Activated naive CD4-positive, alpha-beta T cell treated with anti-CD3 and anti-CD28 coated beads, Interleukin-2, amount 50 U/mL, for 72 hours (primary cell): ENCODE measurements around the gene UBALD1. TPM values are rescaled to one million over a fixed set of nuclear protein-coding genes. Genes with fewer than 3 reads are reported as not detected.
A peak's percentile ranks its signal among the peaks of the same experiment; 100 is the strongest.

Experiments
- ATAC-seq, 2 donors: fragments of 150-1000 bp; cut with Tn5 transposase; 2 replicates each; pipeline ENCODE4 v1.10.0; 2021; ENCODE audit warnings: mild to moderate bottlenecking in 2 of 2, moderate library complexity in 2 of 2
- DNase-seq, 2 donors: peaks; one replicate each; pipeline ENCODE4 v3.0.0; 2021 to 2022; ENCODE audit warnings: low spot score in 2 of 2
- H3K27ac Mint-ChIP-seq, 2 donors: one replicate each; pipeline ENCODE4 v1.8.0; 2022; ENCODE audit warnings: mild to moderate bottlenecking in 2 of 2, mixed read lengths in 2 of 2
- H3K36me3 Mint-ChIP-seq, 2 donors: one replicate each; pipeline ENCODE4 v1.8.0; 2022; ENCODE audit warnings: mixed read lengths in 2 of 2
- H3K9me3 Mint-ChIP-seq, 2 donors: one replicate each; pipeline ENCODE4 v1.8.0; 2022; ENCODE audit warnings: mixed read lengths in 2 of 2
- total RNA-seq, 2 donors: library from RNA; stranded (reverse); gene quantifications; one replicate each; pipeline ENCODE4 v1.2.3, GENCODE V29; 2022

The UBALD1 gene
- total RNA-seq, 2 donors from 2014 or later: 12.5 to 33.4 TPM

DNA sequence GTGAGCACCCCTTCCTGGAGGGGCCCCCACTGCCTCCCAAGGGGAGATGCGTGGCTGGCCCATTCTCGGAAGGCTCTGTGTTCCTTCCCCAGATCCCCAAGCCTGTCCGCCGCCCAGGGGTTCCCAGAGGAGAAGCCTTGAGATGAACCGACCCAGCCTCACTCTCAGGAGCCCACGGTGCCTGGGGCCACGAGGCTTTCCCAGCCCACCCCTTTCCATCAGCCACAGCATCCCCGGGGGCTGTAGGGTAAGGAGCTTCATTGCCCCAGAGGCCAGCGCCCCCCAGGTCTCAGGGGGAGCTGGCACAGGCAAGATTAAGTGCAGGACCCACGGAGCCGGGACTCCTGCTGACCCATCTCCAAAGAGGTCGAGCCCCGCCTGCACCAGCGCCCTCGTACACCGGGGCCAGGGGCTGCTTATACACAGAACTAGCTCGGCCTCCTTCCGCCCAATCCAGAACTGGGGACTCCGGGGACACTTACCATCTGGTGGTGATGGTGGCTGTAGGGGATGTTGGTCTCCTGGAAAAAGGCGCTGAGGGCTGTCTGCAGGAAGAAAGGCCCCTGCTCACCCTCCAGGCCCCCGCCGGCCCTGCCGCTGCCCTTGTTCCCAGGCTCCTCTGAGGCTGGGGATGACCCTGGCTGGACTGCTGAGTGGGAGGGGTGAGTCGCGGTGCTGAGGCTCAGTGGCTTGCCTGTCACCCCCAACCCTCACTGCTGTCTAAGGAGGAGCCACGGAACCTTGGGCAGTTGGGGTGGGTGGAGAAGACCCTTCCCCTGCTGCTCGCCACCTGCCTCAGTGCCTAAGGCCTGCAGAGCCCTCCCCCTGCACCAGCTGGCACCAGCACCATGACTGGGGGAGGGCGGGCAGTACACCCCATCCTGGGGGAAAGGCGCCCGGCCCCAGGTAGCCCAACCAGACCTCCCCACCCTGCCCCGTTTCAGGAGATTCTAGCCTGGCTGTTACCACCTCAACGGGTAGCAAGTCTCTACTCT, 4.4 kb downstream of the UBALD1 start:
- no peak overlapping the region for H3K27ac Mint-ChIP-seq
- H3K36me3 Mint-ChIP-seq: peaks cover 0 to 5% of the 10 kb centered on the region in 2 donors
- H3K9me3 Mint-ChIP-seq: no peaks in the 10 kb centered on the region
- no peak for DNase-seq
- no peak for ATAC-seq

DNA sequence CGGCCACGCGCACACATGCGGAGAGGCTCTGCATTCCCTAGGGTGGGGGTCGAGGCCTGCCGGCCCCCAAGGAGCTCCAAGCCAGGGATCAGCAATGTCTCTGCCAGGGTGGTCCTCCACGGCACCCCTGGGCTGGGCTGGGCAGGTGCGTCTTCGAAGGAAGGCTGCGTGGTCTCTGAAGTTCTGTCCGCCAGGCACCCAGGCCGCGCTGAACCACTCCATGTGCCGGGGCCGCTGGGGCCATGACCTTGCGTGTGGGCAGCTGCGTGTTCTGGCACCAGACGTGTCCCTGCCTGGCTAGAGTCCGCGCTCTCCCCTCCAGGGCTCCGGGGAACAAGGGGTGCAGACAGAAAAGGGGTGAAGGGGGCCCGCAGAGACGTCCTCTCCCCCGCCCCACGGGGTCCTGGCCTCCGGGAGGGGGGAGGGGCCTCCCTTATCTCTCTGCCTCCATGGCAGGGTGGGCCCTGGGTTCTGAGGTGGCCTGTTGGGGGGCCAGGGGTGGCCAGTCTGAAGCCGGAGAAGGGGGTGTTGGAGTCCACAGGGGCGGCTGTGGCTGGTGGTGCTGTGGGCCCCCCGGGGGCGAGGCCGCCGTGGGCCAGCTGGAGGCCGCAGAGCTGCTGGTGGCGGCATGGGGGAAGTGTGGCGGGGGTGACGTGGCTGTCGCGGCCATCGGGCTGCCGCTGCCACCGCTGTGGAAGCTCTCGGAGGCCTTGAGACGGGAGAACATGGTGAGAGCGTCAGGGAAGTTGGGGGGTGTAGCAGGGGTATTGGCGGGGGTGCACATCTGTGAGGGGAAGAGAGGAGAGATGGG, 5.3 kb downstream of the UBALD1 start:
- no peaks in the 10 kb centered on the region for H3K9me3 Mint-ChIP-seq
- ATAC-seq (no peak), DNase-seq (no peak)
- no peaks in the 10 kb centered on the region for H3K36me3 Mint-ChIP-seq
- H3K27ac Mint-ChIP-seq: no peak overlapping the region

DNA sequence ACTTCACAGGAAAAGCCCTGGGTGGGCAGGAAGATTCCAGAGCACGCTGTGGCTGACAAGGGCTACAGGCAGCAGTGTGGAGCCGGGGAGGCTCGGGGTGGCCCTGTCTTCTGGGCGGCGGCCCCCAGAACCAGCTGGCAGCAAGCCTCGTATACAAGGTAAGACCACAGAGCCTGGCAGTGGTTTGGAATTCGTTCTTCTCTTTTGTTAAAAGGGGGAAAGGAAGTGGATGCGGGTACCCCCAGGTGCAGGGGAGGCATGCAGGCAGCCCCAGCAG, 6.0 kb downstream of the UBALD1 start:
- H3K9me3 Mint-ChIP-seq: no peaks in the 10 kb centered on the region
- no peaks in the 10 kb centered on the region for H3K36me3 Mint-ChIP-seq
- no peak for ATAC-seq
- H3K27ac Mint-ChIP-seq: no peak overlapping the region
- DNase-seq: no peak

DNA sequence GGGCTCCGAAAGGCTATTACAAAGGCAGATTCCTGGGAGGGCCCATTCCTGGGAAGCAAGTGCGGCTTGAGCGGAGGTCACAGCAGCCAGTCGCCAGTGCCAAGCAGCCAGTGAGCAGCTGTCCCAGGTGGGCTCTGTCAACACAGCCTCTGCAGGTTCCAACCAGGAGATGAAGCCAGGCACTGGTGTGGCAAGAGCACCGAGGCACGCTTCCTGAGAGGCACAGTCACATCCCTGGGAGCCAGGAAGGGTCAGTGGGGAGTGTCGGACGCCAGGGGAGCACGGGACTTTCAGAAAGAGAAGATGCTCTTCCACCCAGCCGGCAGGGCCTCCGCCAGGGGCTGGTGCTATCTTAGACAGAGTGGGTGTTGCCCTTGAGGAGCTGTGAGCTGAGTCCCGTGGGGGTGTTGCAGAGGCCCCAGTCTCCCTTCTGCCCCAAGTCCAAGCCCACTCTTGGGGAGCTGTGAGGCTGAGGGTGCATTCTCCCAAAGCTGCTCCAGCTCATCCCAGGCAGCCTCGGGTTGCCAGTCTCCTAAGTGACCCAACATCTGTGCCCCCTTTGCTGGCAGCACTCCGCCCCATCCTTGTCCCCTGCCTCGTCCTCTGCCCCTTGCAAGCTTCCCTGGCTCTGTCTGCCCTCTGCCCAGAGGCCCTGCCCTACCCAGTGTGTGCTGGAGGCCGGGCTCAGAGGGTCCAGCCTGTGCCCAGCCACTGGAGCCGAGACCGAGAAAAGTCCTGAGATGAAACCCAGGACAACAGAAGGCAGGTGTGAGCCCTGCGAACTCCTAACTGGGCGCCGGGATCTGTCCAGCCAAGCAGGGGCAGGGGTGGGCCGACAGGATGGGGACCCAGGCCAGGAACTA, 6.6 kb downstream of the UBALD1 start:
- ATAC-seq (no peak), DNase-seq (no peak)
- Mint-ChIP-seq H3K9me3 (no peaks in the 10 kb centered on the region), H3K36me3 (no peaks in the 10 kb centered on the region), H3K27ac (no peak overlapping the region)

DNA sequence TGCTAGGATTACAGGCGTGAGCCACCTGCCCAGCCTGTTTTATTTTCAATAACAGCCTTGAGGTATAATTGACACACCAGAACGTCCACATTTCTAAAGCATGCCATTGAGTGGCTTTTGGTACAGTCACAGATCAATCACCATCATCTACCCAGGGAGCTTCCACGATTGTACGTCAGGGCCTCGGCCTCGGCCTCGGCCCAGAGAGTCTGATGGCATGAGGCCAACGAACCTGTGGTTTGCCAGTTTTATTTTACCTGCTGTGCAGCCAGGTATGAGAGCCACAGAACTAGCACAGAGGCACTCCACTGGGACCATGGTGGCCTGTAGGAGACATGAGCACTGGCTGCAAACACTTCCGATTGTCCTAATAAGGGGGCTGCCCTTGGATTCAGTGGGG, 8.3 kb downstream of the UBALD1 start:
- DNase-seq (no peak), ATAC-seq (no peak)
- Mint-ChIP-seq H3K36me3 (no peaks in the 10 kb centered on the region), H3K27ac (no peak overlapping the region), H3K9me3 (no peaks in the 10 kb centered on the region)

DNA sequence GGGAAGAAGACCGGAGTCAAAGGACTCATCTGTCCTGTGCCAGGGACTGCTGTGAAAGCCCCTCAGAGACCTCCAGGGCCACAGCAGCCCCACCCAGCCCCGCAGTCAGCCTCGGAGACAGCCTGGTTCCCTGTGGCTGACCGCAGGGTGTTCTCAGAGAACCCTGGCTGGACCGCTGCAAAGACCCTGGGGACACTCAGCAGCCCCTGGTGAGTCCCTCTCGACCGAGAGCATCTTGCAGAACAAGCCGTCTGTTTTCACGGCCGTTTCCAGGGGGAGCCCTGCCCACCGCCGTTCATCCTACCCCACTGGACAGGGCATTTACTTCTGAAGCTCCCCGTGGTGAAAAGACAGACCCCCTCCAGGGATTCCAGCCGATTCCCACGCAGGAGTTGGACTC, 10.3 kb downstream of the UBALD1 start:
- Mint-ChIP-seq H3K36me3 (no peaks in the 10 kb centered on the region), H3K27ac (no peak overlapping the region), H3K9me3 (no peaks in the 10 kb centered on the region)
- ATAC-seq (no peak), DNase-seq (no peak)

DNA sequence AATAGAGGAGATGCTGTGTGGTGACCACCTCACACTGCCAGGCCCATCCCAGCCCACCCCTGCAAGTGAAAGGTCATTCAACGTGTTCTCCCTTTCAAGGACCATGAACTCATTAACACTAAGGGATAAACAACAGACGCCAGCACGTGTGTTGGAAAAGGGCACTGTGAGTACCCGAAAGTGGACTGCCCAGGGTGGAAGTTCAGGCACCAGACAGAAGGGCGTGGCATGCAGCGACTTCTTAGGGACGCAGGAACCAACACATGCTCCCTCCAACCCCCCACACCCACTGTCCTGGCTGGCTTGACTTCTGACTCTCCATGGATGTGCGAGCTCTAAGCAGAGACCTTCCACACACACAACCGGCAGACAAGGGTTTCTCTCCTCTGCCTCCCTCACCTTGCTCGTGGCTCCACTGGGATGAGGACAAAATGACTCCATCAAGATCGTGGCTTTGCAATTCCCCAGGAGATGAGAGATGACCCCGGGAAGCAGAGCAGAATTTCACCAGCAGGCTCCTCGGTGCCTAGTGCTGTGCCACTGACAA, 11.0 kb downstream of the UBALD1 start:
- ATAC-seq: no peak
- Mint-ChIP-seq H3K9me3 (no peaks in the 10 kb centered on the region), H3K36me3 (no peaks in the 10 kb centered on the region), H3K27ac (no peak overlapping the region)
- DNase-seq: no peak

DNA sequence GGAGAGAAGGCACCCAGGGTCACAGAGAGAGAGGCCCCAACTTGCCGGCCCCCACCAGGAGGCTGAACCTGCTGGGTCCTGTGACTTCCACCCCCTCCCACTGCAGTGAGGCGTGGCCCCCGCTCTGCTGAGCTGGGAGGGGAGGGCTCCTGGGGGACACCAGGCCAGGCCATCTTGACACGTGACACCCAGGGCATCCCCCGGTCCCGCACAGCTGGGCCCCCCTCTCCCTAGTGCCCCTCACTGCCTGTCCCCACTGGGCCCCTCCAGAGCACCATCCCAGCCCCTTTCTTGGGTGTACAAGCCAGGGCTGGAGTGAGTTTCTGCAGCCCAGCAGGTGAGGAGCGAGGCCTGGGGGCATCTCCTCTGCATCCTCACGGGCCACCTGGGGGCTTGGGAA, 12.4 kb downstream of the UBALD1 start:
- DNase-seq (no peak), ATAC-seq (peak in 1 of 2 donors; percentile 11)
- Mint-ChIP-seq H3K9me3 (no peaks in the 10 kb centered on the region), H3K36me3 (no peaks in the 10 kb centered on the region), H3K27ac (no peak overlapping the region)

DNA sequence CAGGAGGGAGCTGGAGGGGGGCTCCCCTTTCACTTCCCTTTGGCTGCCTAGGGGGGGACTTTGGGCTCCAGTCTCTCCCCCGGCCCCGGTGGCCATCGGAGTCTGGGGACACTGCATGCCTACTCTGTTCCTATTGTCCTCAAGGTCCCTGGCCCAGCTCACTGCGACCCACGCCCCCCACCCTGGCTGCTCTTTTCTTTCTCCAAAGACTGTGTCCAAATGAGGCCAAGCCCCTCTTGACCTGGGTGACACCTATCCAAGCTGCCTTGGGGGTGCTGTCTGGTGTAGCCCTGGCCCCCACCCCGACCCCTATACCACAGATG, 12.9 kb downstream of the UBALD1 start:
- ATAC-seq (no peak), DNase-seq (no peak)
- no peak overlapping the region for H3K27ac Mint-ChIP-seq
- no peaks in the 10 kb centered on the region for H3K36me3 Mint-ChIP-seq
- H3K9me3 Mint-ChIP-seq: no peaks in the 10 kb centered on the region

DNA sequence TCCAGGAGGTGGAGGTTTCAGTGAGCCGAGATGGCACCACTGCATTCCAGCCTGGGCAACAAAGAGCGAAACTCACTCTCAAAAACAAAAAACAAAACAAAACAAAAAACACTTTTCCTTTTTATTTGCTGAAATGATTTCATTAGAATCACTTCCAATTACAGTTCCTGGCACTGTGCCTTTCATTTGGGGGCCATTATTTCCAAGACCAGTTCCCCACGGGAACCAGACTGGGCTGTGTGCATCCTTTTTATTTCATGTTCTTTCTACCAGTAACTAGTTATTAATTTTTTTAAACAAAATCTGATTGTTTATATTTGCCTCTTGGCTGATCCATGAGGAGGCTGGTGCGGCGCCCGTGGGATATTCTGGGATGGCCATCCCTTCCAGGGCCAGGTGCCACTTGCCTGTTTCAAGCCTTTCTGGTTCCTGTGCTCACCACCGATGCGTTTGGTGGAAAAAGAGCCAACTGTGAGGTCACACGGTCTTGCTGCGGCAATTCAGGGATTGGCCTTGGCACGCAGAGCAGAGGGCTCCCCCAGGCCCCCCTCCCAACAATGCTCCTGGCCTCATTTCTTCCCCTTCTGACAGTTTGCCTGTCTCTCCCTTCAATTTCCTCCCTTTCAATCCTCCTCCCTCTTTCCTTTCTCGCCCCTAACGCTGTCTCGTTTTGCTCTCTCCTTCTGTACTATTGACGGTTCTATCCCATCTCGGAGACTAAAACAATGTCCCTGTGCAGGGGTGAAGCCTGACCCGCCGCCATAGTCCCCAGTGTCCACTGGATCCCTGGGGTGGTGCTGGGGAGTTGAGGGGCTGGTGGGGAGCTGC, 13.4 kb downstream of the UBALD1 start:
- no peaks in the 10 kb centered on the region for H3K36me3 Mint-ChIP-seq
- H3K9me3 Mint-ChIP-seq: no peaks in the 10 kb centered on the region
- H3K27ac Mint-ChIP-seq: no peak overlapping the region
- DNase-seq: no peak
- ATAC-seq: no peak

DNA sequence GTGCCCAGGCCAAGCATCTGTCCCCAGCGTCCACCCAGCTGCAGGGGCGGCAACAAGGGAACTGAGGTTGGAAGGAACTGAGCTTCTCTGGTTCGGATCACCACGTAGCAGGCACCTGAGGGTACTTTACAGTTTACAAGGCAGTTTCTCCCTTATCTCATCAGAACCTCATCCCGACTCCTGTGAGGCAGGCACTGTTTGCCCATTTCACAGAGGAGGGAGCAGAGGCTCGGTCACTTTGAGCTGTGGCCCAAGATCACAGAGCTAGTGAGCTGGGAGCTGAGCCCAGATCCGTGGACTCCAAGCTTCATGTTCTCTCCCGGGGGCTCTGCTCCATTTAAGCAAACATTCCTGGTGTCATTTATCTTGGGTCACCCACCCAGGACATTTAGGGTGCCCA, 15.1 kb downstream of the UBALD1 start:
- Mint-ChIP-seq H3K36me3 (no peaks in the 10 kb centered on the region), H3K9me3 (no peaks in the 10 kb centered on the region), H3K27ac (no peak overlapping the region)
- DNase-seq (no peak), ATAC-seq (no peak)

DNA sequence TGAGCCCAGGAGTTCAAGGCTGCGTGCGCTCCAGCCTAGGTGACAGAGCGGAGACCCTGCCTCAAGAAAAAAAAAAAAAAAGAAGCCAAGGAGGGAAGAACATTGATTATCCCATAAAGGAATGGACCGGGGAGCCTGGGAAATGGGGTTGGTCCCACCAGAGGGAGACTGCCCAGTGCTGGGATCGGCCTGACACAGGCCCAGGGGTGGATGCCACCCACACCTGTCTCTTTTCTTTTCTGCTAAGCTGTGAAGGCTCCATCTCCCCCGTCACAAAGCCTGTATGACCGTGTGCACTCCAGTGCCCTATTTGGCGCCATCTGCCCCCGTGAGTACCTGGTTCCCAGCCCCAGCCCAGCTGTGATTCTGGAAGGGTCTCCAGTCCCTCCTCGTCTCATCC, 15.7 kb downstream of the UBALD1 start:
- Mint-ChIP-seq H3K27ac (no peak overlapping the region), H3K9me3 (no peaks in the 10 kb centered on the region), H3K36me3 (no peaks in the 10 kb centered on the region)
- DNase-seq: no peak
- no peak for ATAC-seq

DNA sequence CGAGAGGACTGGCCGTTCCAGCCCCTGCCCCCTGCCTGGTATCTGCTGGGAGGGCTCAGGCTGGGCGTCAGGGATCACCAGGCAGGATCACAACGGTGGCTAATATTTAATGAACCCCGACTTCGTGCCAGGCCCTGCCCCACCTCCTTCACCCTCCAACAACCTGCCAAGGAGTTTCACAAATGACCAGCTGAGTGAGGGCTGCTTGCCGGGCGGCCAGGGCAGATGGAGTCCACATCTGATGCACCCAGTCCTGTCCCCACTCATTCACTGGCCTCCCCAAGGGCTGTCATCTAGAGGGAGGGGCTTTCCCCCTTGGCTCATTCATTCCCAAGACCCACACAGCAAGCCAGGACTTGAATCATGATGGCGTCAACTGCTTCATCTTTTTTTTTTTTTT, 17.5 kb downstream of the UBALD1 start:
- no peak for DNase-seq
- Mint-ChIP-seq H3K9me3 (no peaks in the 10 kb centered on the region), H3K36me3 (no peaks in the 10 kb centered on the region), H3K27ac (no peak overlapping the region)
- no peak for ATAC-seq

DNA sequence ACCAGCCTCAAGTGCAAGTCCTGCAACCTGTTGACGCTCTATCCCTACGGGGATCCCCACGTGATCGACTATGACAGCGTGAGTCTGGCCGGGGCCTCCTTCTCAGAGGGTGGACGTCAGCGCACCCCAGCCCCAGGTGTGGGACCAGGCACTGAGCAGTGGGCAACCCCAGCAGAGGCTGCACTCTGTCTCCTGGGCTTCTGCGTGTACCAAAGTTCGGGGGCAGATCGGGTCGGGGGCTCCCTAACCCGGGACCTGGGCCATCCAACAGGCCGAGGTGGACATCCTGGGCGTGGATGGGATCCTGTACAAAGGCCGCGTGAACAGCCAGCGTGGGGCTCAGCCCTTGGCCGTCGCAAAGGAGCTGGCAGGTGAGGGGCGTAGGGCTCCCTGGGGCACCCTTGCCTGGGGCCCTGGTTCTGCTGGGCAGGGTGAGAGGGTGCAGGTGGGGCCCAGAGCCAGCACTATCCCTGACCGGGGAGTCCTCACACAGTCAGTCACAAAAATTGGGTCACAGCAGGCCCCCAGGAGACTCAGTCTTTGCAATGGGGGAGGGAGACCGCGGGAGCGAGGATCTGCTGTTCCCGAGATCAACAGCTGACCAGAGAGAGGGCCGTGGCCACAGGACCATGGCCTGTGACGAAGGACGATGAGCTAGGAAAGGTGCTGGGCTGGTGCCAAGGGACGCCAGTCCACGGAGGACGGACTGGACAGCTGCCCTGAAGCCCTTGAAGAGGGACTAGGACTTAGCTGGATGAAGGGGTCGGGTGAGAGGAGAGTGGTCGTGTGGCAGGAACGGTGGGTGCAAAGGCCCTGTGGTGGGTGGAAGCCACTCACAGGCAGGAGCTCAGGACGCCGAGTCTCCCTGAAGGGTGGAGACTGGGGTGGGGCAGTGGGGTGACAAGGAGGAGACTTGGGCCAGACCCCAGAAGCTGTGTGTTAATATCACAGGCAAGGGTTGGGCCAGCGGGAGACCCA, 20.0 kb downstream of the UBALD1 start:
- Mint-ChIP-seq H3K36me3 (no peaks in the 10 kb centered on the region), H3K27ac (peak overlapping the region in 1 of 2 donors; percentile 50), H3K9me3 (no peaks in the 10 kb centered on the region)
- DNase-seq: no peak
- ATAC-seq: no peak

DNA sequence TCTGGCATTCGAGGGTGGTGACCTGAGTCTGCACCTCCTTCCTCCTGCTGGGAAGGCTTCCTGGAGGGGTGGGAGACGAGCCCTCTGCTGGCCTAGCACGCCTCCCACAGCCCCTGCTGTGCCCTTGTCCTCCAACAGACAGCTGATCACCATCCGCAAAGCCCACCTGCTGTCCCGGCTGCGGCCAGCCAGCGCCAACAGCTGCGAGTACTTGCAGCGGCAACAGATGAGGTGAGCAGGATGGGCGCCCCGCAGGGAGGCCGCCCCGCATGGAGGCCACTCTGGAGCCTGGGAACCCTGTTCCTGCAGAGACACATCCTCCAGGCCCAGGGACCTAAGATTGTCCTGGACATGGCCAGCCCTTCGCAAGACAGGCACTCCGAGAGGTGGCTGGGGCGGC, 21.6 kb downstream of the UBALD1 start:
- H3K27ac Mint-ChIP-seq: no peak overlapping the region
- no peaks in the 10 kb centered on the region for H3K36me3 Mint-ChIP-seq
- no peaks in the 10 kb centered on the region for H3K9me3 Mint-ChIP-seq
- DNase-seq: no peak
- ATAC-seq: no peak
